Loucy (cell line): Measurements from ENCODE around the gene FAM186B.

ENCODE experiments used
- CTCF ChIP-seq: fragments of 200-600 bp; sonication (generic); conservative IDR thresholded peaks from 2 replicates; pipeline ENCODE4 v1.5.1; 2014; ENCODE audit warnings: mild to moderate bottlenecking, antibody characterized with exemption, low read length
- EZH2phosphoT487 ChIP-seq: fragments of 200-600 bp; IDR thresholded peaks from 2 replicates; pipeline ENCODE4 v1.6.1; 2018; ENCODE audit warnings: antibody characterized with exemption, mild to moderate bottlenecking, moderate library complexity, borderline replicate concordance

GRCh38 chr12:49552425-49552824, 53.0 kb downstream of the FAM186B start:
- TF ChIP-seq CTCF, result no peak
- TF ChIP-seq EZH2phosphoT487, result no peak
